Lower leg skin (tissue), 4 donors: ENCODE results near the gene PARP9. TPM values are rescaled to one million over a fixed set of nuclear protein-coding genes. Genes with fewer than 3 reads are reported as not detected.

Experiments used
- DNase-seq, 2 donors: peaks; one replicate each; pipeline ENCODE4 v3.0.0-alpha.2; 2019; ENCODE audit warnings: low spot score in 2 of 2
- H3K4me3 ChIP-seq: fragments of 200-600 bp; sonication (generic); 2 replicates; pipeline ENCODE4 v1.5.1; 2017; ENCODE audit warnings: mild to moderate bottlenecking, low read depth; ENCODE audit not compliant: poor library complexity, severe bottlenecking
- CTCF ChIP-seq, 3 donors: fragments of 450-650 bp; IDR thresholded peaks; one replicate each; pipeline ENCODE4 v1.5.1; 2016; ENCODE audit warnings: antibody characterized with exemption in 3 of 3, mild to moderate bottlenecking in 3 of 3, moderate library complexity in 2 of 3
- POLR2A ChIP-seq, 2 donors: fragments of 450-650 bp; IDR thresholded peaks; one replicate each; pipeline ENCODE4 v1.6.1; 2016 to 2017; ENCODE audit warnings: antibody characterized with exemption in 2 of 2, mild to moderate bottlenecking in 1 of 2, moderate library complexity in 1 of 2
- WGBS, 2 donors: methylation state at CpG; one replicate each; pipeline ENCODE4 v1.1.5; 2018; 5-methylcytosine and 5-hydroxymethylcytosine counted together
- intact Hi-C: fragments of 100-400 bp; cut with DNase I; formaldehyde crosslinking; loops from one replicate; pipeline ENCODE4 v1.15.0; 2023; ENCODE audit warnings: low total_unique reads
- total RNA-seq, 4 donors: library from RNA; depleted of rRNA; stranded (reverse); fragments of >200 nt; gene quantifications; one replicate each; pipeline ENCODE4 v1.1.0, GENCODE V29; 2016

PARP9 gene
- total RNA-seq, 4 donors from 2014 or later = 4.9 to 10.1 (median 7.3) TPM

DNA sequence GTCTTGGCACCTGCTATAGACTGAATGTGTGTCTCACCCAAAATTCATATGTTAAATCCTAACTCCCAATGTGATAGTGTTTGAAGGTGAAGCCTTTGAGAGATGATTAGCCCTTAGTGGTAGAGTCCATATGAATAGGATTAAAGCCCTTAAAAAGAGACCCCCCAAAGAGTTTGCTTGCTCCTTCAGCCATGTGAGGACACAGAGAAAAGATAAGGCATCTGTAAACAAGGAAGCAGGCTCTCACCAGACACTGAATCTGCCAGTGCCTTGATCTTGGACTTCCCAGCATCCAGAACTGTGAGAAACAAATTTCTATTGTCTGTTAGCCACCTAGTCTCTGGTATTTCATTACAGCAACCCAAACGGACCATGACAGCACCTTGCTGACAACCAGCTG is 65.9 kb downstream of the PARP9 start:
- DNase-seq = no peak
- TF ChIP-seq POLR2A (IDR thresholded peaks at IDR 0.05) = no peak
- no peak for TF ChIP-seq CTCF (IDR thresholded peaks at IDR 0.05)
- 73 to 79% methylated on average over 1 of the region's 1 CpG for WGBS, 2 donors
- intact Hi-C loops = no loop called here
- no peak overlapping the region for H3K4me3 ChIP-seq

DNA sequence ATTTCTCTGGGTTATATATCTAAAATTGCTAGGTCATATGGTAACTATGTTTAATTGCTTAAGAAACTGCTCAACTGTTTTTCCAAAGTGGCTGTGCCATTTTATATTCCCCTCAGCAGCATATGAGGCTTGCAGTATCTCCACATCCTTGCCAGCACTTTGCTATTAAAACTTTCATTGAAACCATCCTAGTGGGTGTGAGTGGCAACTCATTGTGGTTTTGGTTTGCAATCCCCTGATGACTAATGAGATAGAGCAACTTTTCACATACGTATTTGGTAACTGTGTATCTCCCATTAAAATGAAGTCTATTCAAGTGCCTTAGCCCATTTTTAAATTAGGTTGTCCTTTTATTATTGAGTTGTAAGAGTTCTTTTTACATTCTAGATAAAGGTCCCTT is 66.7 kb downstream of the PARP9 start:
- no peak for DNase-seq
- no peak overlapping the region for H3K4me3 ChIP-seq
- 38 to 39% methylated on average over 1 of the region's 1 CpG for WGBS, 2 donors
- intact Hi-C loops = no loop called here
- TF ChIP-seq CTCF (IDR thresholded peaks at IDR 0.05) (no peak), POLR2A (IDR thresholded peaks at IDR 0.05) (no peak)

DNA sequence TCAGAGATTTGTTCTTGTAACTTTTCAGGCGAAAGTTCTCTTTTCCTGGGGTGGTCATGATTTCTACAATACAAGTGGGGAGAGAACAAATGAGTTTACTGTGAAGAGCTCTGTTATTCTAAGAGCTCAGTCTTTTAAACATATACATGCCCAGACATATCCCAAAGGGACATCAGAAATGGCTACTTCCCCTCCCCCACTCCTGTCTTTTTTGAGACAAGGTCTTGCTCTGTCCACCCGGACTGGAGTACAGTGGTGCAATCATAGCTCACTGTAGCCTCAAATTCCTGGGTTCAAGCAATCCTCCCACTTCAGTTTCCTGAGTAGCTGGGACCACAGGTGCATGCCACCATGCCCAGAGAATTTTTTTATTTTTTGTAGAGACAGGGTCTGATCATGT is 67.6 kb downstream of the PARP9 start:
- TF ChIP-seq POLR2A (IDR thresholded peaks at IDR 0.05) = no peak
- no peak for TF ChIP-seq CTCF (IDR thresholded peaks at IDR 0.05)
- DNase-seq = no peak
- intact Hi-C loops = no loop called here
- 95 to 99% methylated on average over 2 of the region's 2 CpGs for WGBS, 2 donors
- H3K4me3 ChIP-seq = no peak overlapping the region

- 66 to 70% methylated on average over 3 of the region's 3 CpGs for WGBS, 2 donors
- no peak for DNase-seq
- H3K4me3 ChIP-seq = no peak overlapping the region
- no peak for TF ChIP-seq CTCF (IDR thresholded peaks at IDR 0.05)
- TF ChIP-seq POLR2A (IDR thresholded peaks at IDR 0.05) = no peak
- intact Hi-C loops = no loop called here
Observed at GRCh38 chr3:122493296-122493695, 70.8 kb downstream of the PARP9 start.

DNA sequence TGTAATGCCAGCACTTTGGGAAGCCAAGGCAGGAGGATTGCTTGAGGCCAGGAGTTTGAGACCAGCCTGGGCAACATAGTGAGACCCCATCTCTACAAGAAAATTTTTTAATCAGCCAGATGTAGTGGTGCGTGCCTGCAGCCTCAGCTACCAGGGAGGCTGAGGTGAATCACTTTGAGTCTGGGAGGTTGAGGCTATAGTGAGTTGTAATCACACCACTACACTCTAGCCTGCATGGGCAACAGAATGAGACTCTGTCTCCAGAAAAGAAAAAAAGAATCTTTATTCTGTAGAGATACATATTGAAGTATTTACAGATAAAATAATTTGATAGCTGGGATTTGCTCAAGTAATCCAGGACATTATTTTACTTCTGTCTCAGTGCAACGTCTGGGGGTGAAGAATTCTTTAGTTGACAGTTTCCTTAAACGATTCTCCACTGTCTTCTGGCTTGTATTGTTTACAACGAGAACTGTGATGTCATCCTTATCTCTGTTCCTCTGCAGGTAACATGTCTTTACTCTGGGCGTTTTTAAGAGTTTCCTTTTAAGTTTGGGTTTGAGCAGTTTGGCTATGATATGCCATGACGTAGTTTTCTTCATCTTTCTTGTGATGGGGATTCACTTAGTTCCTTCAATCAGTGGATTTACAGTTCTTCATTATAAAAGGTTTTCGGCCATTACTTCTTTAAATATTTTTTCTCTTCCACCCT is 75.7 kb downstream of the PARP9 start:
- TF ChIP-seq CTCF (IDR thresholded peaks at IDR 0.05) = no peak
- no peak for TF ChIP-seq POLR2A (IDR thresholded peaks at IDR 0.05)
- DNase-seq = no peak

DNA sequence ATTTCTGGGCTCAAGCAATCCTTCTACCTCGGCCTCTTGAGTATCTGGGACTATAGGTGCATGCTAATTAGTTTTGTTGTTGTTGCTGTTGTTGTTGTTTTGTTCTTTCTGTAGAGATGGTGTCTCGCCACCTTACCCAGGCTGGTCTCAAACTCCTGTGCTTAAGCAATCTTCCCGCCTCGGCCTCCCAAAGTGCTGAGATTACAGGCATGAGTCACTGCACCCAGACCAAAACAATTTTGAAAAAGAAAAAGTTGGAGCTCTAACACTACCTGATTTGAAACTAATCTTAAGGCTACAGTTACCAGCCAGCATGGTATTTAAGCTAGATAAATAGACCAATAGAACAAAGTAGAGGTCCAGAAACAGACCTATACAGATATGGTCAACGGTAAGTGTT is 79.1 kb downstream of the PARP9 start:
- intact Hi-C loops = no loop called here
- TF ChIP-seq CTCF (IDR thresholded peaks at IDR 0.05) = no peak
- no peak for TF ChIP-seq POLR2A (IDR thresholded peaks at IDR 0.05)
- H3K4me3 ChIP-seq = no peak overlapping the region
- DNase-seq = no peak
- WGBS, 2 donors = 82 to 88% methylated on average over 5 of the region's 5 CpGs

More for the DNA sequence above, 75.7 kb downstream of the PARP9 start:
- WGBS, 2 donors = 84 to 86% methylated on average over 7 of the region's 7 CpGs
- no peak overlapping the region for H3K4me3 ChIP-seq
- intact Hi-C loops = no loop called here
